Mucosa of stomach (tissue), 1 donor: ENCODE measurements around the gene SNX4.
"Not testable (repeated sequence)": the region's sequence is repeated elsewhere in the genome, so short reads cannot be mapped to it uniquely, and the experiment has no call there.

Experiments used
- H3K27me3 ChIP-seq: one replicate; pipeline ENCODE4 v1.7.0; 2013; ENCODE audit warnings: mild to moderate bottlenecking, low read length; ENCODE audit not compliant: control insufficient read depth, insufficient read depth
- H3K36me3 ChIP-seq: one replicate; pipeline ENCODE4 v1.7.0; 2013; ENCODE audit warnings: low read length; ENCODE audit not compliant: control insufficient read depth, insufficient read depth
- H3K4me1 ChIP-seq: one replicate; pipeline ENCODE4 v1.7.0; 2013; ENCODE audit warnings: mild to moderate bottlenecking, low read length; ENCODE audit not compliant: control insufficient read depth, insufficient read depth
- H3K4me3 ChIP-seq: one replicate; pipeline ENCODE4 v1.7.0; 2013; ENCODE audit warnings: low read length
- H3K9ac ChIP-seq: one replicate; pipeline ENCODE4 v1.7.0; 2013; ENCODE audit warnings: mild to moderate bottlenecking, low read length, moderate library complexity
- H3K9me3 ChIP-seq: one replicate; pipeline ENCODE4 v1.7.0; 2013; ENCODE audit warnings: mild to moderate bottlenecking, low read length, moderate library complexity; ENCODE audit not compliant: control insufficient read depth
- donor health status: Pancreatic carcinoma.

The SNX4 gene

GRCh38 chr3:125519678-125520562 lies at the start of gene SNX4:
Gene SNX4 (minus strand): TSS chr3:125520202. CDS start chr3:125520172, 30 bp downstream.
- Histone ChIP-seq H3K27me3 (no peaks in the 10 kb centered on the region), H3K36me3 (no peaks in the 10 kb centered on the region), H3K4me1 (no peaks in the 10 kb centered on the region), H3K9me3 (no peaks in the 10 kb centered on the region), H3K4me3 (peak within 1 kb of the TSS; percentile 38), H3K9ac (peak within 1 kb of the TSS; percentile 84)

- Histone ChIP-seq H3K9me3 (no peaks in the 10 kb centered on the region), H3K4me1 (no peaks in the 10 kb centered on the region), H3K4me3 (no peak overlapping the region), H3K27me3 (no peaks in the 10 kb centered on the region), H3K36me3 (peaks cover 4% of the 10 kb centered on the region), H3K9ac (no peak overlapping the region)
Measured at GRCh38 chr3:125556314-125556713, 36.3 kb upstream of the SNX4 start.

GRCh38 chr3:125552401-125552800 lies 32.4 kb upstream of the SNX4 start:
- H3K4me3 ChIP-seq, result no peak overlapping the region
- H3K27me3 ChIP-seq, result no peaks in the 10 kb centered on the region
- no peaks in the 10 kb centered on the region for H3K4me1 ChIP-seq
- H3K9ac ChIP-seq, result no peak overlapping the region
- H3K9me3 ChIP-seq, result no peaks in the 10 kb centered on the region
- H3K36me3 ChIP-seq, result peaks cover 4% of the 10 kb centered on the region

GRCh38 chr3:125528920-125529319 lies 8.9 kb upstream of the SNX4 start:
- Histone ChIP-seq H3K36me3 (no peaks in the 10 kb centered on the region), H3K4me1 (no peaks in the 10 kb centered on the region), H3K4me3 (no peak overlapping the region), H3K9me3 (no peaks in the 10 kb centered on the region), H3K27me3 (no peaks in the 10 kb centered on the region), H3K9ac (no peak overlapping the region)

GRCh38 chr3:125525153-125525552 lies 5.2 kb upstream of the SNX4 start:
- Histone ChIP-seq H3K9me3 (no peaks in the 10 kb centered on the region), H3K27me3 (no peaks in the 10 kb centered on the region), H3K36me3 (no peaks in the 10 kb centered on the region), H3K4me3 (no peak overlapping the region), H3K4me1 (no peaks in the 10 kb centered on the region), H3K9ac (no peak overlapping the region)

GRCh38 chr3:125520563-125520919 lies 539 bp upstream of the SNX4 start:
- not testable (repeated sequence) for H3K36me3 ChIP-seq, H3K4me1 ChIP-seq, H3K27me3 ChIP-seq, H3K9me3 ChIP-seq
- peak overlapping the region; percentile 38 for H3K4me3 ChIP-seq
- peak overlapping the region; percentile 84 for H3K9ac ChIP-seq

- no peak overlapping the region for H3K9ac ChIP-seq
- H3K9me3 ChIP-seq, result no peaks in the 10 kb centered on the region
- peaks cover 19% of the 10 kb centered on the region for H3K4me1 ChIP-seq
- no peaks in the 10 kb centered on the region for H3K36me3 ChIP-seq
- no peak overlapping the region for H3K4me3 ChIP-seq
- no peaks in the 10 kb centered on the region for H3K27me3 ChIP-seq
Measured at GRCh38 chr3:125515421-125515820, 4.6 kb downstream of the SNX4 start.

GRCh38 chr3:125513490-125514115 lies 6.4 kb downstream of the SNX4 start:
- peaks cover 19% of the 10 kb centered on the region for H3K4me1 ChIP-seq
- no peak overlapping the region for H3K4me3 ChIP-seq
- H3K36me3 ChIP-seq, result no peaks in the 10 kb centered on the region
- H3K9me3 ChIP-seq, result no peaks in the 10 kb centered on the region
- no peak overlapping the region for H3K9ac ChIP-seq
- H3K27me3 ChIP-seq, result no peaks in the 10 kb centered on the region

GRCh38 chr3:125512135-125512920 lies 7.7 kb downstream of the SNX4 start:
- no peaks in the 10 kb centered on the region for H3K36me3 ChIP-seq
- no peaks in the 10 kb centered on the region for H3K27me3 ChIP-seq
- no peak overlapping the region for H3K4me3 ChIP-seq
- no peaks in the 10 kb centered on the region for H3K9me3 ChIP-seq
- peaks cover 19% of the 10 kb centered on the region for H3K4me1 ChIP-seq
- H3K9ac ChIP-seq, result no peak overlapping the region

- Histone ChIP-seq H3K9ac (no peak overlapping the region), H3K9me3 (no peaks in the 10 kb centered on the region), H3K4me1 (peaks cover 19% of the 10 kb centered on the region), H3K36me3 (no peaks in the 10 kb centered on the region), H3K27me3 (no peaks in the 10 kb centered on the region), H3K4me3 (no peak overlapping the region)
Measured at GRCh38 chr3:125511420-125512118, 8.4 kb downstream of the SNX4 start.

- no peak overlapping the region for H3K9ac ChIP-seq
- no peaks in the 10 kb centered on the region for H3K9me3 ChIP-seq
- no peaks in the 10 kb centered on the region for H3K36me3 ChIP-seq
- H3K4me1 ChIP-seq, result peaks cover 1% of the 10 kb centered on the region
- no peaks in the 10 kb centered on the region for H3K27me3 ChIP-seq
- H3K4me3 ChIP-seq, result no peak overlapping the region
Measured at GRCh38 chr3:125507128-125507527, 12.9 kb downstream of the SNX4 start.
